Kidney epithelial cell (primary cell): ENCODE results near the gene SRSF2. TPM values are rescaled to one million over a fixed set of nuclear protein-coding genes. Genes with fewer than 3 reads are reported as not detected.
"Not testable (repeated sequence)": the region's sequence is repeated elsewhere in the genome, so short reads cannot be mapped to it uniquely, and the experiment has no call there.

Source experiments
- DNase-seq: peaks from one replicate; pipeline ENCODE4 v3.0.0-alpha.2; 2010; ENCODE audit warnings: low read depth
- H3K27me3 ChIP-seq: 2 replicates; pipeline ENCODE4 v1.6.0; 2011; ENCODE audit warnings: low read length; ENCODE audit not compliant: control insufficient read depth, insufficient read depth
- H3K36me3 ChIP-seq: 2 replicates; pipeline ENCODE4 v1.5.1; 2011; ENCODE audit warnings: low read length; ENCODE audit not compliant: control insufficient read depth, insufficient read depth
- H3K4me3 ChIP-seq: 2 replicates; pipeline ENCODE4 v1.5.1; 2011; ENCODE audit warnings: low read depth, mild to moderate bottlenecking, control low read depth, low read length
- CTCF ChIP-seq: IDR thresholded peaks from 2 replicates; pipeline ENCODE4 v1.5.1; 2011; ENCODE audit warnings: mild to moderate bottlenecking, moderate library complexity, low read length, control low read depth, inconsistent platforms; ENCODE audit not compliant: insufficient read depth, poor library complexity, severe bottlenecking
- total RNA-seq: library from RNA; depleted of rRNA; stranded (reverse); fragments of >200 nt; gene quantifications from 2 replicates; pipeline ENCODE4 v1.2.3, GENCODE V29; 2015

The SRSF2 gene
- total RNA-seq, 1 donor from 2014 or later = 185 TPM

GRCh38 chr17:76752006-76752405 is 14.9 kb upstream of the SRSF2 start:
- no peak for TF ChIP-seq CTCF

GRCh38 chr17:76751416-76751993 is 14.4 kb upstream of the SRSF2 start:
- DNase-seq = no peak
- Histone ChIP-seq H3K27me3 (no peaks in the 10 kb centered on the region), H3K4me3 (no peak overlapping the region), H3K36me3 (no peaks in the 10 kb centered on the region)
- no peak for TF ChIP-seq CTCF

More at GRCh38 chr17:76752006-76752405, 14.9 kb upstream of the SRSF2 start:
- H3K4me3 ChIP-seq = no peak overlapping the region
- no peaks in the 10 kb centered on the region for H3K36me3 ChIP-seq
- no peak for DNase-seq
- no peaks in the 10 kb centered on the region for H3K27me3 ChIP-seq

GRCh38 chr17:76748657-76749056 is 11.5 kb upstream of the SRSF2 start:
- no peaks in the 10 kb centered on the region for H3K27me3 ChIP-seq
- DNase-seq = no peak
- no peak overlapping the region for H3K4me3 ChIP-seq
- TF ChIP-seq CTCF = no peak
- H3K36me3 ChIP-seq = peaks cover 2% of the 10 kb centered on the region

GRCh38 chr17:76747716-76748363 is 10.7 kb upstream of the SRSF2 start:
- Histone ChIP-seq H3K36me3 (peaks cover 2% of the 10 kb centered on the region), H3K27me3 (no peaks in the 10 kb centered on the region), H3K4me3 (no peak overlapping the region)
- DNase-seq = no peak
- no peak for TF ChIP-seq CTCF

- H3K27me3 ChIP-seq, DNase-seq, H3K4me3 ChIP-seq, H3K36me3 ChIP-seq: not testable (repeated sequence)
These were observed 8.7 kb upstream of the SRSF2 start for GRCh38 chr17:76745785-76746184.

GRCh38 chr17:76744747-76745146 is 7.6 kb upstream of the SRSF2 start:
- TF ChIP-seq CTCF = no peak
- no peak overlapping the region for H3K4me3 ChIP-seq
- peaks cover 2% of the 10 kb centered on the region for H3K36me3 ChIP-seq
- no peak for DNase-seq
- H3K27me3 ChIP-seq = no peaks in the 10 kb centered on the region
